ENCODE results near the gene MKNK1.

The MKNK1 gene

DNA sequence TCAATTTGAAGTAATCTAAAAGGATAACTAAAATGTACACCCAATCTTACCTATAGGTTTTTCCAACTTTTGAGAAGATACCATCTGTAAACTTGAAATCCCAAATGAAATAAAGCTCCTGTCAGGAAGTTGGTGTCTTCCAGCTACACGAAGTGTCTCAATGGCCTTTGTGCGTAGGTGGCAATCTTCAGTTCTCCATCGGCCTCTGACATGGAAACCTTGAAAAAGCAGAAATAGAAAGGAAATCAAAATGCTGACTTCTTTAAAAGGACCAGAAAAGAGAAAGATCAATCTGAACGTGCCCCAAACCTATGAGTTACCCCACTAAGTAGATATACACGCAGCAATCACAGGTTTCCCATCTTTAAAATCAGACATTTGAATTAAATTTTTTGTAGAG is 10.0 kb downstream of the MKNK1 start:
- Histone ChIP-seq H3K27ac (no peak overlapping the region), H3K4me1 (ENCODE audit: low read depth, poor library complexity, severe bottlenecking) (peaks cover 27% of the 10 kb centered on the region), H3K4me3 (IDR thresholded peaks at IDR 0.05; ENCODE audit: insufficient read depth, low read depth, low read length) (no peak overlapping the region), H3K4me2 (no peak overlapping the region), H3K79me2 (ENCODE audit: insufficient read depth, low read depth) (no peaks in the 10 kb centered on the region), H4K20me1 (ENCODE audit: insufficient read depth) (no peaks in the 10 kb centered on the region), H3K27me3 (ENCODE audit: insufficient read depth, low read depth) (no peaks in the 10 kb centered on the region), H2AFZ (ENCODE audit: low read depth) (no peak overlapping the region), H3K36me3 (ENCODE audit: insufficient read depth) (no peaks in the 10 kb centered on the region), H3K9ac (no peak overlapping the region)
- TF ChIP-seq, protein P1, sequence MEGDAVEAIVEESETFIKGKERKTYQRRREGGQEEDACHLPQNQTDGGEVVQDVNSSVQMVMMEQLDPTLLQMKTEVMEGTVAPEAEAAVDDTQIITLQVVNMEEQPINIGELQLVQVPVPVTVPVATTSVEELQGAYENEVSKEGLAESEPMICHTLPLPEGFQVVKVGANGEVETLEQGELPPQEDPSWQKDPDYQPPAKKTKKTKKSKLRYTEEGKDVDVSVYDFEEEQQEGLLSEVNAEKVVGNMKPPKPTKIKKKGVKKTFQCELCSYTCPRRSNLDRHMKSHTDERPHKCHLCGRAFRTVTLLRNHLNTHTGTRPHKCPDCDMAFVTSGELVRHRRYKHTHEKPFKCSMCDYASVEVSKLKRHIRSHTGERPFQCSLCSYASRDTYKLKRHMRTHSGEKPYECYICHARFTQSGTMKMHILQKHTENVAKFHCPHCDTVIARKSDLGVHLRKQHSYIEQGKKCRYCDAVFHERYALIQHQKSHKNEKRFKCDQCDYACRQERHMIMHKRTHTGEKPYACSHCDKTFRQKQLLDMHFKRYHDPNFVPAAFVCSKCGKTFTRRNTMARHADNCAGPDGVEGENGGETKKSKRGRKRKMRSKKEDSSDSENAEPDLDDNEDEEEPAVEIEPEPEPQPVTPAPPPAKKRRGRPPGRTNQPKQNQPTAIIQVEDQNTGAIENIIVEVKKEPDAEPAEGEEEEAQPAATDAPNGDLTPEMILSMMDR (conservative IDR thresholded peaks at IDR 0.05; ENCODE audit: low read depth, low read length): no peak

DNA sequence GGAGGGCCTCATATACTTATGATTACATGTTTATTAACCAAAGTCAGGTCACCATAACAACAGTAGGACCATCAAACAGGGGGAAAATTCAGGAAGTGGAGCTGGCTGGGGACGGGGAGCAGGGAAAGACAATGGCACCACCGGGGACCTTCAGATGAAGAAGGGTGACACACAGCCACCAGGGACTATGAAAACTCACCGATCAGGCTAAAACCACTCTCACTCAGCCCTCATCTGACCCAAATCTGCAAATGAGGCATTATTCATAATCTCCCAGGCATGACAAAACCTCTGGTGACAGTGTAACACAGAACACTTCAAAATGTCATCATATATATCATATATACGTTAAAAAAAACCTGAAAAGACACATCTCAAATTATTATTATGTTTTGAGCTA is 11.2 kb downstream of the MKNK1 start:
- Histone ChIP-seq H3K79me2 (ENCODE audit: insufficient read depth, low read depth) (no peaks in the 10 kb centered on the region), H4K20me1 (ENCODE audit: insufficient read depth) (no peaks in the 10 kb centered on the region), H2AFZ (ENCODE audit: low read depth) (no peak overlapping the region), H3K9ac (no peak overlapping the region), H3K27me3 (ENCODE audit: insufficient read depth, low read depth) (no peaks in the 10 kb centered on the region), H3K4me3 (IDR thresholded peaks at IDR 0.05; ENCODE audit: insufficient read depth, low read depth, low read length) (no peak overlapping the region), H3K36me3 (ENCODE audit: insufficient read depth) (no peaks in the 10 kb centered on the region), H3K4me2 (no peak overlapping the region), H3K4me1 (ENCODE audit: low read depth, poor library complexity, severe bottlenecking) (peaks cover 27% of the 10 kb centered on the region), H3K27ac (no peak overlapping the region)
- TF ChIP-seq, protein P1 (conservative IDR thresholded peaks at IDR 0.05; ENCODE audit: low read depth, low read length): no peak

DNA sequence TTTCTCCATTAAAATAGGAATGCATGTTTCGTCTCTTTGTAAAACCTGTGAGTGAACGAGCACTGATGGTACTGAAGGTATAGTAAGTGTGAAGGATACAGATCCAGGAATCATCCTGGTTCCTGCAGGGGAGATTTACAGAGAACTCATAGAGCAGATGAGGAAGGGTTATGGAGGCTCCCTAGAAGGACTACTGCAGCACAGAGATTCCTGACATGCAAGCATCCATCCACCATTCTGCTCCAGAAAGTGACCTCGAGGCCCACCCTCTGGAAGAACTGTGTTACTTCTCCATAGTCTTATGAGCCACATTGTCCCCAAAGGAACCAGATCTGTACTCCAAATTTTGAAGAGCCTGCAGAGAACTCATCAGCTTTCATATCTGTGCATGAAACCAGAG is 14.5 kb downstream of the MKNK1 start:
- no peaks in the 10 kb centered on the region for H3K79me2 ChIP-seq (ENCODE audit: insufficient read depth, low read depth)
- TF ChIP-seq, protein P1 (conservative IDR thresholded peaks at IDR 0.05; ENCODE audit: low read depth, low read length): no peak
- no peaks in the 10 kb centered on the region for H3K27me3 ChIP-seq (ENCODE audit: insufficient read depth, low read depth)
- no peaks in the 10 kb centered on the region for H4K20me1 ChIP-seq (ENCODE audit: insufficient read depth)
- no peak overlapping the region for H3K4me2 ChIP-seq
- no peak overlapping the region for H3K27ac ChIP-seq
- H2AFZ ChIP-seq (ENCODE audit: low read depth): no peak overlapping the region
- no peak overlapping the region for H3K4me3 ChIP-seq (IDR thresholded peaks at IDR 0.05; ENCODE audit: insufficient read depth, low read depth, low read length)
- H3K36me3 ChIP-seq (ENCODE audit: insufficient read depth): no peaks in the 10 kb centered on the region
- H3K9ac ChIP-seq: no peak overlapping the region
- H3K4me1 ChIP-seq (ENCODE audit: low read depth, poor library complexity, severe bottlenecking): peaks cover 18% of the 10 kb centered on the region

DNA sequence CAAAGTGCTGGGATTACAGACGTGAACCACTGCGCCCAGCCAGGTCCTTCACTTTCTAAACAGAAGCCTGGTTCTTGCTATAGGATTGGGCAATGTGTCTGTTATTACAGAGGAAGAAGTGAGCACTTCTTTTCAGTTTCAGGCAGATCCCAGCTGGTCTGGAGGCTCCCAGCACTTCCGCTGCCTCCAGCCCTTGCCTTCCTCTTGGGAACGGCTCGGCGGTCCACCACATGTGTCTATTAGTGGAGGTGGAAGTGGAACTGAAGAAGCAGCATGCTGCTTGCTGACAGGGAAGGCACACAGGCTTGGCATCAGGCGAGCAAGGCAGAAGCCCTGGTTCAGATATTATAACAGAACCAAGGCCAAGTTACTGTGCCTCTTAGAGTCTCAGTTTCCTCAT is 17.0 kb downstream of the MKNK1 start:
- no peak overlapping the region for H3K4me2 ChIP-seq
- no peak overlapping the region for H3K9ac ChIP-seq
- H3K36me3 ChIP-seq (ENCODE audit: insufficient read depth): no peaks in the 10 kb centered on the region
- H3K27me3 ChIP-seq (ENCODE audit: insufficient read depth, low read depth): no peaks in the 10 kb centered on the region
- H2AFZ ChIP-seq (ENCODE audit: low read depth): no peak overlapping the region
- no peak overlapping the region for H3K4me3 ChIP-seq (IDR thresholded peaks at IDR 0.05; ENCODE audit: insufficient read depth, low read depth, low read length)
- H3K79me2 ChIP-seq (ENCODE audit: insufficient read depth, low read depth): no peaks in the 10 kb centered on the region
- H3K27ac ChIP-seq: no peak overlapping the region
- H3K4me1 ChIP-seq (ENCODE audit: low read depth, poor library complexity, severe bottlenecking): peaks cover 10% of the 10 kb centered on the region
- TF ChIP-seq, protein P1 (conservative IDR thresholded peaks at IDR 0.05; ENCODE audit: low read depth, low read length): no peak
- no peaks in the 10 kb centered on the region for H4K20me1 ChIP-seq (ENCODE audit: insufficient read depth)

Data from KMS-11 (cell line).